Fibroblast of pulmonary artery (primary cell): ENCODE results near the gene PHRF1.

Experiments
- DNase-seq: peaks from one replicate; pipeline ENCODE4 v3.0.0-alpha.2; 2010; ENCODE audit warnings: low read depth
- H3K4me3 ChIP-seq: replicated peaks from 2 replicates; pipeline ENCODE4 v1.5.1; 2011; ENCODE audit warnings: low read depth, mild to moderate bottlenecking, control low read depth, low read length, moderate library complexity
- TF ChIP-seq, protein P1 (sequence below): IDR thresholded peaks from 2 replicates; pipeline ENCODE4 v1.5.1; 2011; ENCODE audit warnings: mild to moderate bottlenecking, control low read depth, low read length, inconsistent platforms; ENCODE audit errors: missing control alignments

PHRF1 gene

DNA sequence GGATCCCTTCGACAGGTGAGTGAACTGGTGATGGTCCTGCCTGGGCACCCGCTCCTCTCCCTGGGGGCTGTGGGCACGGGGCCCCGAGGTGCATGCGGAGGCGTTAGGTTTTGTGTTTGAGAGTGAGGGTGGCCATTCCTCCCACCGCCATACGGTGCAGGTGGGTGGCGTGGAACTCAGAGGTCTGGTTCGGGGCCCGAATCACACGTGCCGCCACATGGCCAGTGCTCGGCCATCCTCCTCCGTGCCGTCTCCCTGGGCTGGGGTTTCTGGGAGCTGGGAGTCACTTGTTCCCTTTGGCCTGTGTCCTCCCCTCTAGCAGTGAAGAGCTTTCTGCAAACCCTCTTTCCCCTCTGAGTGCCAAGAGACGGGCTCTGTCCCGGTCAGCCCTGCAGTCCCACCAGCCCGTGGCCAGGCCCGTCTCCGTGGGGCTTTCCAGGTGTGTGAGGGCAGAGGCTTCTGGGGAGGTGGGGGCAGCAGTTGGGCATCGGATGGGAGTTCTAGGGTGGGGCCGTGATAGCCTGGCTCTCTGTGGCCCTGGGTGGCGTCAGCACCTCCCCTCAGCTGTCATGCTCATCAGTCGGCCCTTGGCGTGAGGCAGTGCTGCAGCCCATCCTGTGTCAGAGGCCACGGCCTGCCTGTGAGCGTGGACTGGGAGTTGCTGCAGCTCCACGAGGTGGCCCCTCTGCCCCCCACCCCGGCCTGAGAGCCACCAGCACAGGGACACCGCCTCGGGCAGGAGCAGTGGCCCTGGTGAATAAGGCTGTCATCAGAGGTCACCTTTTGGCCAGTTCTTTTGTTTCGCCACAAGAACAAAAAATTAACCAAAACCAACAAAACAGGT, 29.2 kb downstream of the PHRF1 start:
- TF ChIP-seq, protein P1, sequence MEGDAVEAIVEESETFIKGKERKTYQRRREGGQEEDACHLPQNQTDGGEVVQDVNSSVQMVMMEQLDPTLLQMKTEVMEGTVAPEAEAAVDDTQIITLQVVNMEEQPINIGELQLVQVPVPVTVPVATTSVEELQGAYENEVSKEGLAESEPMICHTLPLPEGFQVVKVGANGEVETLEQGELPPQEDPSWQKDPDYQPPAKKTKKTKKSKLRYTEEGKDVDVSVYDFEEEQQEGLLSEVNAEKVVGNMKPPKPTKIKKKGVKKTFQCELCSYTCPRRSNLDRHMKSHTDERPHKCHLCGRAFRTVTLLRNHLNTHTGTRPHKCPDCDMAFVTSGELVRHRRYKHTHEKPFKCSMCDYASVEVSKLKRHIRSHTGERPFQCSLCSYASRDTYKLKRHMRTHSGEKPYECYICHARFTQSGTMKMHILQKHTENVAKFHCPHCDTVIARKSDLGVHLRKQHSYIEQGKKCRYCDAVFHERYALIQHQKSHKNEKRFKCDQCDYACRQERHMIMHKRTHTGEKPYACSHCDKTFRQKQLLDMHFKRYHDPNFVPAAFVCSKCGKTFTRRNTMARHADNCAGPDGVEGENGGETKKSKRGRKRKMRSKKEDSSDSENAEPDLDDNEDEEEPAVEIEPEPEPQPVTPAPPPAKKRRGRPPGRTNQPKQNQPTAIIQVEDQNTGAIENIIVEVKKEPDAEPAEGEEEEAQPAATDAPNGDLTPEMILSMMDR, result no peak
- DNase-seq, result no peak
- H3K4me3 ChIP-seq, result no peak overlapping the region

DNA sequence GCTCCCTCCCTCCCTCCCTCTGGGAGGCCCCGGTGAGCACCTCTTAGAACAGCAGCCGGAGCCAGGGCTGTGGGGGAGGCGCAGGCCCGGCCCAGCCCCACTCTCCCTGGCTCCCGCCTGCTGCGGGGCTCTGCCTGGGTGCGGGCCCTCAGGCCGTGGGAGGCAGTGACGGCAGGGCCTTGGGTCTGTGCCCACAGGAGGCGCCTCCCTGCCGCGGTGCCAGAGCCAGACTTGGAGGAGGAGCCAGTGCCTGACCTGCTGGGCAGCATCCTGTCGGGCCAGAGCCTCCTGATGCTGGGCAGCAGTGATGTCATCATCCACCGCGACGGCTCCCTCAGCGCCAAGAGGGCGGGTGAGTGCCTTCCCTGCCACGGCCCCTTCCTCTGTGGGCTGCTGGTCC, 30.0 kb downstream of the PHRF1 start:
- DNase-seq, result peak; percentile 88
- TF ChIP-seq, protein P1, result no peak

DNA sequence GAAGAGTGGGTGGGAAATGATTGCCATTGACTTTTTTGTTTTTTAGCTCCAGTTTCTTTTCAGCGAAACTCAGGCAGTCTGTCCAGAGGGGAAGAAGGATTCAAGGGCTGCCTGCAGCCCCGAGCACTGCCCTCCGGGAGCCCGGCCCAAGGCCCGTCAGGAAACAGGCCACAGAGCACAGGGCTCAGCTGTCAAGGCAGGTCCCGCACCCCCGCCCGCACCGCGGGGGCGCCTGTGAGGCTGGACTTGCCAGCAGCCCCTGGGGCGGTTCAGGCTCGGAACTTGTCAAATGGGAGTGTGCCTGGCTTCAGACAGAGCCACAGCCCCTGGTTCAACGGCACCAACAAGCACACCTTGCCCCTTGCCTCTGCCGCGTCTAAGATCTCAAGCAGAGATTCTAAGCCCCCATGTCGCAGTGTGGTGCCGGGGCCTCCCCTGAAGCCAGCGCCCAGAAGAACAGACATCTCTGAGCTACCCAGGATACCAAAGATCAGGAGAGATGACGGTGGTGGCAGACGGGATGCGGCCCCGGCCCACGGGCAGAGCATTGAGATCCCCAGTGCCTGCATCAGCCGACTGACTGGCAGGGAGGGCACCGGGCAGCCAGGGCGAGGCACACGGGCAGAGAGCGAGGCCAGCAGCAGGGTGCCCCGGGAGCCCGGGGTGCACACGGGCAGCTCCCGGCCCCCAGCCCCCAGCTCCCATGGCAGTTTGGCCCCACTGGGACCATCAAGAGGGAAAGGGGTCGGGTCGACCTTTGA, 30.9 kb downstream of the PHRF1 start:
- DNase-seq, result no peak
- TF ChIP-seq, protein P1, result no peak
- H3K4me3 ChIP-seq, result no peak overlapping the region

More for the DNA sequence above, 30.0 kb downstream of the PHRF1 start:
- no peak overlapping the region for H3K4me3 ChIP-seq

DNA sequence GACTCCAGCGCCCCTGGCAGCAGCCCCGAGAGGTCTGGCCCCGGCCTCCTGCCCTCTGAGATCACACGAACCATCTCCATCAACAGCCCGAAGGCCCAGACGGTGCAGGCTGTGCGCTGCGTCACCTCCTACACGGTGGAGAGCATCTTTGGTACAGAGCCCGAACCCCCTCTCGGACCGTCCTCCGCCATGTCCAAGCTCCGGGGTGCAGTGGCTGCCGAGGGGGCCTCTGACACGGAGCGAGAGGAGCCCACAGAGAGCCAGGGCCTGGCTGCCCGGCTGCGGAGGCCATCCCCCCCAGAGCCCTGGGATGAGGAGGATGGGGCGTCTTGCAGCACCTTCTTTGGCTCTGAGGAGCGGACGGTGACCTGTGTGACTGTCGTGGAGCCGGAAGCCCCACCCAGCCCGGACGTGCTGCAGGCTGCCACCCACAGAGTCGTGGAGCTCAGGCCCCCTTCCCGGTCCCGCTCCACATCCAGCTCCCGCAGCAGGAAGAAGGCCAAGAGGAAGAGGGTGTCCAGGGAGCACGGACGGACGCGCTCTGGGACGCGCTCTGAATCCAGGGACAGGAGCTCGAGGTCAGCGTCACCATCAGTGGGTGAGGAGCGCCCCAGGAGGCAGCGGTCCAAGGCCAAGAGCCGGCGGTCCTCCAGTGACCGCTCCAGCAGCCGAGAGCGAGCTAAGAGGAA, 31.8 kb downstream of the PHRF1 start:
- no peak overlapping the region for H3K4me3 ChIP-seq
- DNase-seq, result no peak
- TF ChIP-seq, protein P1, result no peak

DNA sequence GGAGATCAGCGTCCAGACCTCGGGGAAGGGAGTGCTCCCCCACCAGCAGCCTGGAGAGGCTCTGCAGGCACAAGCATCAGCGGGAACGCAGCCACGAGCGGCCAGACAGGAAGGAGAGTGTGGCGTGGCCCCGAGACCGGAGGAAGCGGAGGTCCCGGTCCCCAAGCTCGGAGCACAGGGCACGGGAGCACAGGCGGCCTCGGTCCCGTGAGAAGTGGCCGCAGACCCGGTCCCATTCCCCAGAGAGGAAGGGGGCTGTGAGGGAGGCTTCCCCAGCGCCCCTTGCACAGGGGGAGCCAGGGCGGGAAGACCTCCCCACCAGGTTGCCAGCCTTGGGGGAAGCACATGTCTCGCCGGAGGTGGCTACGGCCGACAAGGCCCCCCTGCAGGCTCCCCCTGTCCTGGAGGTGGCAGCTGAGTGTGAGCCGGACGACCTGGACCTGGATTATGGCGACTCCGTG, 32.6 kb downstream of the PHRF1 start:
- TF ChIP-seq, protein P1, result no peak
- no peak overlapping the region for H3K4me3 ChIP-seq
- no peak for DNase-seq

DNA sequence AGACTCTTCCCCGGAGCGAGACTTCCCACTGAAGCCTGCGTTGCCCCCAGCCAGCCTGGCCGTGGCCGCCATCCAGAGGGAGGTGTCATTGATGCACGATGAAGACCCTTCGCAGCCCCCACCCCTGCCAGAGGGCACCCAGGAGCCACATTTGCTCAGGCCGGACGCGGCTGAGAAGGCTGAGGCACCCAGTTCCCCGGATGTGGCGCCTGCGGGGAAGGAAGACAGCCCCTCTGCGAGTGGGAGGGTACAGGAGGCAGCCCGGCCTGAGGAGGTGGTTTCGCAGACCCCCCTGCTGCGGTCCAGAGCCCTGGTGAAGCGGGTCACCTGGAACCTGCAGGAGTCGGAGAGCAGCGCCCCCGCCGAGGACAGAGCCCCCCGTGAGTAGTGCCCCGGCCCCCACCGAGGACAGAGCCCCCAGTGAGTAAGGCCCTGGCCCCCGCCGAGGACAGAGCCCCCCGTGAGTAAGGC, 33.1 kb downstream of the PHRF1 start:
- H3K4me3 ChIP-seq, result no peak overlapping the region
- no peak for DNase-seq
- TF ChIP-seq, protein P1, result no peak
